Erythroblast (primary cell): ENCODE measurements around the gene CACNA1C.

ENCODE experiments used
- GATA1 ChIP-seq: IDR thresholded peaks from 2 replicates; pipeline ENCODE4 v1.6.1; 2011; ENCODE audit warnings: low read depth, mild to moderate bottlenecking, control low read depth, low read length, moderate library complexity
- POLR2A ChIP-seq: IDR thresholded peaks from 2 replicates; pipeline ENCODE4 v1.6.1; 2011; ENCODE audit warnings: mild to moderate bottlenecking, low read length

DNA sequence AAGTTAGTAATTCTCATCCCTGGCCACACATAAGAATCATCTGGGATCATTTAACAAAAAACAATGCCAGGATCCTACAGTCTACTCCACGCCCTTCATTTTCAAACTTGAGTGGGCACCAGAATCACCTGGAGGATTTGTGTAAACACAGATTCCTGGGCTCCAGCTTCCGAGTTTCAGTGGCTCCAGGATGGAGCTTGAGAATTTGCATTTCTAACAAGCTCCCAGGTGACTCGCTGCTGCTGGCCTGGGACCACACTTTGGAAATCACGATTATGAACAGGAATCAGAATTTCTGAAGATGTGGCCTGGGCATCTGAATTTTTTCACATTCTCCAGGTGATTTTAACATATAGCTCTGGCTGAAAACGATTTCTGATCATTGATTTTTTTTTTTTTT lies 234.8 kb downstream of the CACNA1C start:
- TF ChIP-seq POLR2A = no peak
- TF ChIP-seq GATA1 = no peak
